Measurements from ENCODE around the gene LMNTD1.
A peak's percentile ranks its signal among the peaks of the same experiment; 100 is the strongest.

Gene LMNTD1

GRCh38 chr12:25552681-25553080, 402 bp downstream of the LMNTD1 start:
- no peak overlapping the region for H3K4me3 ChIP-seq (ENCODE audit: low read length)
- DNase-seq (ENCODE audit: low read depth), result peak; percentile 29
- TF ChIP-seq CTCF (conservative IDR thresholded peaks at IDR 0.05; ENCODE audit: low read length), result no peak

- TF ChIP-seq CTCF (conservative IDR thresholded peaks at IDR 0.05; ENCODE audit: low read length), result no peak
- DNase-seq (ENCODE audit: low read depth), result peak; percentile 21
- no peak overlapping the region for H3K4me3 ChIP-seq (ENCODE audit: low read length)
Observed at GRCh38 chr12:25550186-25550585, 2.9 kb downstream of the LMNTD1 start.

- TF ChIP-seq CTCF (conservative IDR thresholded peaks at IDR 0.05; ENCODE audit: low read length), result no peak
- no peak overlapping the region for H3K4me3 ChIP-seq (ENCODE audit: low read length)
- no peak for DNase-seq (ENCODE audit: low read depth)
Observed at GRCh38 chr12:25549120-25549519, 4.0 kb downstream of the LMNTD1 start.

- no peak overlapping the region for H3K4me3 ChIP-seq (ENCODE audit: low read length)
- DNase-seq (ENCODE audit: low read depth), result no peak
- TF ChIP-seq CTCF (conservative IDR thresholded peaks at IDR 0.05; ENCODE audit: low read length), result no peak
Observed at GRCh38 chr12:25546318-25546717, 6.8 kb downstream of the LMNTD1 start.

GRCh38 chr12:25533150-25533549, 19.9 kb downstream of the LMNTD1 start:
- TF ChIP-seq CTCF (conservative IDR thresholded peaks at IDR 0.05; ENCODE audit: low read length), result no peak
- no peak overlapping the region for H3K4me3 ChIP-seq (ENCODE audit: low read length)
- DNase-seq (ENCODE audit: low read depth), result no peak

- DNase-seq (ENCODE audit: low read depth), result no peak
- H3K4me3 ChIP-seq (ENCODE audit: low read length), result no peak overlapping the region
- no peak for TF ChIP-seq CTCF (conservative IDR thresholded peaks at IDR 0.05; ENCODE audit: low read length)
Observed at GRCh38 chr12:25531502-25532052, 21.5 kb downstream of the LMNTD1 start.

- no peak for TF ChIP-seq CTCF (conservative IDR thresholded peaks at IDR 0.05; ENCODE audit: low read length)
- no peak overlapping the region for H3K4me3 ChIP-seq (ENCODE audit: low read length)
- peak; percentile 36 for DNase-seq (ENCODE audit: low read depth)
Observed at GRCh38 chr12:25529738-25530137, 23.3 kb downstream of the LMNTD1 start.

Measured in AG10803 (cell line).